RWPE2 (cell line): Measurements from ENCODE around the gene BTC.

Experiments
- ATAC-seq: fragments of 200-7000 bp; cut with Tn5 transposase; 3 replicates; pipeline ENCODE4 v1.9.1; 2021; ENCODE audit warnings: low read depth
- DNase-seq: peaks from one replicate; pipeline ENCODE4 v3.0.0-alpha.2; 2020; ENCODE audit warnings: low spot score
- H3K27ac ChIP-seq: fragments of 450-650 bp; 2 replicates; pipeline ENCODE4 v1.5.1; 2017; ENCODE audit warnings: mild to moderate bottlenecking; ENCODE audit not compliant: poor library complexity, severe bottlenecking
- H3K27me3 ChIP-seq: fragments of 250-450 bp; sonication (Bioruptor Pico); 2 replicates; pipeline ENCODE4 v1.5.1; 2021; ENCODE audit warnings: mild to moderate bottlenecking, moderate library complexity; ENCODE audit not compliant: insufficient read depth, poor library complexity, severe bottlenecking
- H3K36me3 ChIP-seq: fragments of 250-450 bp; sonication (Bioruptor Pico); 2 replicates; pipeline ENCODE4 v1.5.1; 2020; ENCODE audit warnings: low read depth, mild to moderate bottlenecking, moderate library complexity
- H3K4me1 ChIP-seq: fragments of 250-450 bp; sonication (Bioruptor Pico); 2 replicates; pipeline ENCODE4 v1.5.1; 2021; ENCODE audit warnings: mild to moderate bottlenecking, moderate library complexity; ENCODE audit not compliant: insufficient read depth, poor library complexity, severe bottlenecking
- H3K4me3 ChIP-seq: fragments of 250-450 bp; sonication (Bioruptor Pico); 2 replicates; pipeline ENCODE4 v1.5.1; 2021; ENCODE audit warnings: mild to moderate bottlenecking, moderate library complexity; ENCODE audit not compliant: severe bottlenecking
- H3K9me3 ChIP-seq: fragments of 250-450 bp; sonication (Bioruptor Pico); 2 replicates; pipeline ENCODE4 v1.5.1; 2021; ENCODE audit warnings: mild to moderate bottlenecking, moderate library complexity; ENCODE audit not compliant: severe bottlenecking
- TF ChIP-seq, protein P1 (sequence below): fragments of 450-650 bp; IDR thresholded peaks from one replicate; pipeline ENCODE4 v1.5.1; 2017; ENCODE audit warnings: mild to moderate bottlenecking, moderate library complexity; ENCODE audit not compliant: poor library complexity, severe bottlenecking

Gene BTC

DNA sequence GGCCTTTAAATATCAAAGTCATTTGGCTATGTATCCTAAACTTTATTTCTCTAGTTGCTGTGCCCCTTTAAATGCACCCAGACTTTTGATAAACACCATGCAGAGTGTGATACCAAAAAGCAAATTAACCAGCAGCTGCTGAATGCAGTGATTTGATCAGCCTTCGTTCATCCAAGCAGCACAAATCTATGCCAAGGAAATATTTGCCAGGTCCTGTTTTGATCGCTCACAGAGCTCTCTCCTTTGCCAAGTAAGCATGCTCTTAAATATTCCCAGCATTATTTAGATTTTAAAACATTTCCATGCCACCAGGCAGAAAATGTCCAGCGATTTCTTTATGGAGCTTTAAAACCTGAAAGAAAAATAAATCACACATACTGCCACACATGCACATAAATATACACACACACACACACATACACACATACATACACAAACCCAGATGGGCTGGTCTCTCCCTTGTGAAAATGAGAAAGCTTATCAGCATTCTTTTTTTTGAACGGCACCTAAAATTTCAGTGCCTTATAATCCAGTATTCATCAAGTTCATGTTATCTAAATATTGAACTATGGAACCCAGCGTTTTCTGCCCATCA lies 35.7 kb downstream of the BTC start:
- TF ChIP-seq, protein P1, sequence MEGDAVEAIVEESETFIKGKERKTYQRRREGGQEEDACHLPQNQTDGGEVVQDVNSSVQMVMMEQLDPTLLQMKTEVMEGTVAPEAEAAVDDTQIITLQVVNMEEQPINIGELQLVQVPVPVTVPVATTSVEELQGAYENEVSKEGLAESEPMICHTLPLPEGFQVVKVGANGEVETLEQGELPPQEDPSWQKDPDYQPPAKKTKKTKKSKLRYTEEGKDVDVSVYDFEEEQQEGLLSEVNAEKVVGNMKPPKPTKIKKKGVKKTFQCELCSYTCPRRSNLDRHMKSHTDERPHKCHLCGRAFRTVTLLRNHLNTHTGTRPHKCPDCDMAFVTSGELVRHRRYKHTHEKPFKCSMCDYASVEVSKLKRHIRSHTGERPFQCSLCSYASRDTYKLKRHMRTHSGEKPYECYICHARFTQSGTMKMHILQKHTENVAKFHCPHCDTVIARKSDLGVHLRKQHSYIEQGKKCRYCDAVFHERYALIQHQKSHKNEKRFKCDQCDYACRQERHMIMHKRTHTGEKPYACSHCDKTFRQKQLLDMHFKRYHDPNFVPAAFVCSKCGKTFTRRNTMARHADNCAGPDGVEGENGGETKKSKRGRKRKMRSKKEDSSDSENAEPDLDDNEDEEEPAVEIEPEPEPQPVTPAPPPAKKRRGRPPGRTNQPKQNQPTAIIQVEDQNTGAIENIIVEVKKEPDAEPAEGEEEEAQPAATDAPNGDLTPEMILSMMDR, result no peak

DNA sequence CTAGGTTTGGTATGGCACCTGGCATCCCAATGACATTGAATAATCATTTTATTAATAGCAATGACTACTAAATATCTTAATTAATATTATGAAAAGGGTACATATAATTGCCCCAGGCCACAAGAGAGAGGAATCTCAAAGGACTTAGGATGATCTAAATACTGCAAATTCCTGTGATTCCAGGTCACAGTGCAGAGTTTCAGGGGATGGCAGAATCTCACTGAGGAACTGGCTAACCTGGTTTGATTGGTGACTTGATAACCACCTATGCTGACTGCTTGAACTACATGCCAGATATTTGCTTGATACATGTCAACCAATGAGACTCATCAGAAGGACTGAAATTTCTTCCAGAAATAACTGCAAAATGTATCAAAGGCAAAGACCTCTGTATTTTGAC lies 37.2 kb downstream of the BTC start:
- no peaks in the 10 kb centered on the region for H3K9me3 ChIP-seq
- H3K27me3 ChIP-seq, result no peaks in the 10 kb centered on the region
- no peaks in the 10 kb centered on the region for H3K36me3 ChIP-seq
- ATAC-seq (no peak), DNase-seq (no peak)
- no peaks in the 10 kb centered on the region for H3K4me1 ChIP-seq
- TF ChIP-seq, protein P1, result no peak
- no peak overlapping the region for H3K4me3 ChIP-seq
- H3K27ac ChIP-seq, result no peak overlapping the region

More for the DNA sequence above, 35.7 kb downstream of the BTC start:
- no peaks in the 10 kb centered on the region for H3K9me3 ChIP-seq
- H3K36me3 ChIP-seq, result no peaks in the 10 kb centered on the region
- no peak overlapping the region for H3K27ac ChIP-seq
- no peaks in the 10 kb centered on the region for H3K27me3 ChIP-seq
- DNase-seq (no peak), ATAC-seq (no peak)
- no peak overlapping the region for H3K4me3 ChIP-seq
- no peaks in the 10 kb centered on the region for H3K4me1 ChIP-seq

DNA sequence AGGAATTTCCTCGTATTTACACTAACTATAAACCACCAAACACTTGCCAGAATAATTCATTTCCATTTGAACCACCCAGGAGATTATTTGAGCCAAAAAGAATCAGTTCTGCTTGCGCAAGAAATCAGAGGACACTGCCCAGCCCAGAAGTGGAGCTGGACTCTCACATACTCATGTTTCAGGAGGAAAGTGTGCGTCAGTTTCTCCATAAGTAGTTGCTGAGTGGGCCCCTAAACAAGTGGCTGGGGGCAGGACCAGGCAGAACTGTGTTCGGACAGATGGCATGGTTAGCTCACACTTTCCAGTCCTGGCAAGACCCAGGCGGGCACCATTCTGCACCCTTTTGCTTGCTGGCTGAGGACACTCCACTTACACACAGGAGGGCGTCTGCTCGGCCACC lies 38.8 kb downstream of the BTC start:
- Histone ChIP-seq H3K4me3 (no peak overlapping the region), H3K36me3 (no peaks in the 10 kb centered on the region), H3K27ac (no peak overlapping the region), H3K4me1 (no peaks in the 10 kb centered on the region), H3K9me3 (no peaks in the 10 kb centered on the region), H3K27me3 (no peaks in the 10 kb centered on the region)
- DNase-seq, result no peak
- no peak for ATAC-seq
- TF ChIP-seq, protein P1, result no peak

GRCh38 chr4:74754218-74754617 lies 40.1 kb downstream of the BTC start:
- no peaks in the 10 kb centered on the region for H3K36me3 ChIP-seq
- H3K4me1 ChIP-seq, result no peaks in the 10 kb centered on the region
- TF ChIP-seq, protein P1, result no peak
- no peak overlapping the region for H3K4me3 ChIP-seq
- ATAC-seq (no peak), DNase-seq (no peak)
- no peak overlapping the region for H3K27ac ChIP-seq
- no peaks in the 10 kb centered on the region for H3K9me3 ChIP-seq
- H3K27me3 ChIP-seq, result no peaks in the 10 kb centered on the region

GRCh38 chr4:74752798-74753197 lies 41.5 kb downstream of the BTC start:
- Histone ChIP-seq H3K4me3 (no peak overlapping the region), H3K27me3 (no peaks in the 10 kb centered on the region), H3K36me3 (no peaks in the 10 kb centered on the region), H3K9me3 (no peaks in the 10 kb centered on the region), H3K27ac (no peak overlapping the region), H3K4me1 (no peaks in the 10 kb centered on the region)
- TF ChIP-seq, protein P1, result no peak
- ATAC-seq (no peak), DNase-seq (no peak)
